HepG2 (cell line): ENCODE data around the gene VIT. TPM values are rescaled to one million over a fixed set of nuclear protein-coding genes. Genes with fewer than 3 reads are reported as not detected.

ENCODE experiments used
- ATAC-seq: fragments of 200-7000 bp; cut with Tn5 transposase; 3 replicates; pipeline ENCODE4 v1.9.1; 2020; ENCODE audit warnings: mild to moderate bottlenecking, moderate library complexity
- BruUV-seq: library from RNA; stranded (reverse); fragments of 400-500 nt; replicated peaks from 2 replicates; lab custom pipeline; 2021; lab: Mats Ljungman, UMichigan
- CTCF ChIA-PET: fragments of 300-600 bp; formaldehyde crosslinking; extraction: SDS; loops from one replicate; lab custom pipeline; 2021; ENCODE audit warnings: low total read pairs, inconsistent platforms, low intra/inter-chr PET ratio; lab: Yijun Ruan, JAX
- POLR2A ChIA-PET: fragments of 350-600 bp; sonication (Branson Sonifier 250); formaldehyde crosslinking; loops from one replicate; lab custom pipeline; 2020; ENCODE audit warnings: antibody characterized with exemption, inconsistent platforms; lab: Yijun Ruan, JAX
- DNase-seq: peaks from one replicate; pipeline ENCODE4 v3.0.0-alpha.2; 2015; ENCODE audit warnings: low spot score
- FAIRE-seq: peaks from 3 replicates; lab custom pipeline; 2011; peaks lifted over from hg19 to GRCh38; lab: Jason Lieb, UNC
- H2AFZ ChIP-seq: one replicate; pipeline ENCODE4 v1.6.1; 2011; ENCODE audit warnings: low read length, inconsistent platforms
- H3K27ac ChIP-seq: fragments of 300-600 bp; 3 replicates; pipeline ENCODE4 v1.8.0; 2011; ENCODE audit warnings: mixed run types, mild to moderate bottlenecking, mixed read lengths, low read length, inconsistent platforms; ENCODE audit not compliant: insufficient read depth; ENCODE audit errors: extremely low read length
- H3K27me3 ChIP-seq, 2 experiments: fragments of 200-600 bp in 1 of 2; 2 replicates in 1 of 2; 3 replicates in 1 of 2; pipeline versions ENCODE4 v1.6.0 to v1.8.0; 2011; ENCODE audit warnings: low read length in 2 of 2, mild to moderate bottlenecking in 2 of 2, moderate library complexity in 2 of 2, inconsistent platforms in 1 of 2; ENCODE audit not compliant: insufficient read depth in 2 of 2, control insufficient read depth in 1 of 2
- H3K36me3 ChIP-seq, 2 experiments: fragments of 200-600 bp in 1 of 2; replicated peaks in 1 of 2; 2 replicates in 1 of 2; 3 replicates in 1 of 2; pipeline versions ENCODE4 v1.5.1 to v1.8.0; 2011; ENCODE audit warnings: low read length in 2 of 2, inconsistent platforms in 1 of 2; ENCODE audit not compliant: insufficient read depth in 2 of 2, control insufficient read depth in 1 of 2
- H3K4me1 ChIP-seq: 2 replicates; pipeline ENCODE4 v1.5.1; 2012; ENCODE audit warnings: low read length, inconsistent platforms; ENCODE audit not compliant: insufficient read depth
- H3K4me2 ChIP-seq: 2 replicates; pipeline ENCODE4 v1.6.0; 2011; ENCODE audit warnings: low read depth, low read length, inconsistent platforms
- H3K4me3 ChIP-seq, 3 experiments: fragments of 200-600 bp in 1 of 3; sonication (generic), shearing (Covaris generic) in 1 of 3; replicated peaks in 1 of 3; 2 replicates each; pipeline ENCODE4 v1.5.1; 2011 to 2016; ENCODE audit warnings: low read length in 3 of 3, inconsistent platforms in 2 of 3, low read depth in 2 of 3, mild to moderate bottlenecking in 2 of 3, control low read depth in 1 of 3, mixed read lengths in 1 of 3; ENCODE audit not compliant: insufficient read depth in 1 of 3
- H3K79me2 ChIP-seq: one replicate; pipeline ENCODE4 v1.6.1; 2011; ENCODE audit warnings: low read length, inconsistent platforms; ENCODE audit not compliant: insufficient read depth
- H3K9ac ChIP-seq: 2 replicates; pipeline ENCODE4 v1.6.0; 2011; ENCODE audit warnings: mild to moderate bottlenecking, low read depth, low read length, inconsistent platforms; ENCODE audit not compliant: insufficient read depth
- H3K9me3 ChIP-seq: 2 replicates; pipeline ENCODE4 v1.5.1; 2012; ENCODE audit warnings: mild to moderate bottlenecking, low read length
- H4K20me1 ChIP-seq: 2 replicates; pipeline ENCODE4 v1.6.0; 2011; ENCODE audit warnings: inconsistent platforms, mild to moderate bottlenecking, low read length, moderate library complexity; ENCODE audit not compliant: insufficient read depth
- BHLHE40 ChIP-seq: IDR thresholded peaks from 2 replicates; pipeline ENCODE4 v1.6.1; 2011; ENCODE audit warnings: low read length, improper control_type of control experiment
- GZF1 ChIP-seq: sonication (generic); formaldehyde crosslinking; IDR thresholded peaks from 2 replicates; pipeline ENCODE4 v1.5.1; 2020; ENCODE audit warnings: mild to moderate bottlenecking, missing genetic modification reagents
- HNRNPL ChIP-seq: fragments of 200-400 bp; formaldehyde crosslinking; IDR thresholded peaks from 2 replicates; pipeline ENCODE4 v1.6.1; 2017; ENCODE audit warnings: mild to moderate bottlenecking, low read depth, low read length
- MXD3 ChIP-seq: IDR thresholded peaks from 2 replicates; pipeline ENCODE4 v1.6.1; 2016; ENCODE audit warnings: mild to moderate bottlenecking, missing biosample characterization, missing genetic modification reagents
- MZF1 ChIP-seq: sonication (generic); formaldehyde crosslinking; IDR thresholded peaks from 2 replicates; pipeline ENCODE4 v1.8.1; 2023; ENCODE audit warnings: mild to moderate bottlenecking, missing genetic modification reagents, borderline replicate concordance
- PHF5A ChIP-seq: IDR thresholded peaks from one replicate; pipeline ENCODE4 v1.6.1; 2018; ENCODE audit warnings: low read depth, missing genetic modification reagents; ENCODE audit not compliant: unreplicated experiment
- POGZ ChIP-seq: sonication (generic); formaldehyde crosslinking; IDR thresholded peaks from 2 replicates; pipeline ENCODE4 v1.4.0; 2020; ENCODE audit warnings: mild to moderate bottlenecking, missing genetic modification reagents
- ZNF598 ChIP-seq: sonication (generic); formaldehyde crosslinking; IDR thresholded peaks from 2 replicates; pipeline ENCODE4 v1.5.1; 2020; ENCODE audit warnings: mild to moderate bottlenecking, missing genetic modification reagents, borderline replicate concordance
- ZSCAN20 ChIP-seq: sonication (generic); formaldehyde crosslinking; IDR thresholded peaks from 2 replicates; pipeline ENCODE4 v1.4.0; 2020; ENCODE audit warnings: missing genetic modification reagents, mild to moderate bottlenecking, borderline replicate concordance
- WGBS: methylation state at CpG from one replicate; pipeline ENCODE4 v1.1.6; 2017; ENCODE audit warnings: low lambda C conversion rate; 5-methylcytosine and 5-hydroxymethylcytosine counted together
- in situ Hi-C: cut with HindIII; loops from 2 replicates; pipeline ENCODE4 v1.10.0; 2017; ENCODE audit warnings: low pct_unique_long_range_greater_than_20kb; ENCODE audit not compliant: extremely low pct_ligation_motif_present
- intact Hi-C: fragments of 100-400 bp; cut with micrococcal nuclease; formaldehyde crosslinking; loops from one replicate; pipeline ENCODE4 v1.10.0; 2022; ENCODE audit not compliant: unreplicated experiment
- polyA plus RNA-seq, 8 experiments: library from polyadenylated mRNA; depleted of rRNA in 3 of 8; stranded (reverse) in 7 of 8; unstranded in 1 of 8; fragments of >200 nt; fragmentation: Illumina TruSeq in 4 of 8; extraction: Trizol in 4 of 8; gene quantifications; 2 replicates each; pipeline versions ENCODE4 v1.2.1 to v1.2.3, GENCODE V29; 2011 to 2016; ENCODE audit warnings: low read depth in 4 of 8, missing spikeins in 1 of 8, mixed read lengths in 1 of 8; ENCODE audit not compliant: insufficient read depth in 1 of 8
- total RNA-seq, 5 experiments: library from RNA; depleted of rRNA; stranded (reverse); fragments of >200 nt; fragmentation: Illumina TruSeq; extraction: Trizol; gene quantifications; 2 replicates each; pipeline ENCODE4 v1.2.3, GENCODE V29; 2016; ENCODE audit warnings: low read depth in 1 of 5
- TF ChIP-seq, protein P1 (sequence below): sonication (generic); formaldehyde crosslinking; IDR thresholded peaks from 2 replicates; pipeline ENCODE4 v1.4.0; 2020; ENCODE audit warnings: missing genetic modification reagents
- TF ChIP-seq, protein P2 (sequence below), 2 experiments: sonication (generic) in 1 of 2; formaldehyde crosslinking in 1 of 2; IDR thresholded peaks; 2 replicates each; pipeline versions ENCODE4 v1.5.1 to v1.6.1; 2011 to 2020; ENCODE audit warnings: borderline replicate concordance in 1 of 2, low read depth in 1 of 2, low read length in 1 of 2, mild to moderate bottlenecking in 1 of 2, missing genetic modification reagents in 1 of 2, moderate library complexity in 1 of 2
- TF ChIP-seq, protein P3 (sequence below): IDR thresholded peaks from 2 replicates; pipeline ENCODE4 v1.6.1; 2016
- TF ChIP-seq, protein P4 (sequence below): IDR thresholded peaks from 2 replicates; pipeline ENCODE4 v1.6.1; 2018; ENCODE audit warnings: missing genetic modification reagents, mild to moderate bottlenecking, missing compliant biosample characterization

The VIT gene
- total and polyA plus RNA-seq, 2 of the 13 experiments (the other 11 are each of a cell fraction or from before 2014, with no cell fraction given): not detected

DNA sequence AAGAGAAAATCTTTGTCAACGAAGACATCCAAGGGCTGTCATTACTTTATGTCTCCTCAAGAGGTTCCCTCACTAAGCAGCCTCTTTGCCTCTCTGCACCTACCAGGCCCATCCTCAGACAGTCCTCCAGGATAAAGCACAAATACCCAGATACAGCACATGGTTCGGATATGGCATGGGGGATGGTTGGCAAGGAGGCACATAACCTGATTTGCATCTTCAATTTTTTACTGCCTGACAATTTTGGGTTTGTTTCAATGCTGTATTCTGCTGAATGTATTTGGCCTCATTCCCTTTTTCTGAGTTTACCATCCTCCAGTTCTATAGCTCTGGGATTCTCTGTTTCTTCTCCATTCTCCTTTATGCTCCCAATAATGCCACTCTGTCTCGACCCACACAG, 78.8 kb downstream of the VIT start (continued):
- TF ChIP-seq ZSCAN20 (CRISPR knock-in tag) (no peak), ZNF598 (CRISPR knock-in tag) (no peak)
- TF ChIP-seq, protein P1, sequence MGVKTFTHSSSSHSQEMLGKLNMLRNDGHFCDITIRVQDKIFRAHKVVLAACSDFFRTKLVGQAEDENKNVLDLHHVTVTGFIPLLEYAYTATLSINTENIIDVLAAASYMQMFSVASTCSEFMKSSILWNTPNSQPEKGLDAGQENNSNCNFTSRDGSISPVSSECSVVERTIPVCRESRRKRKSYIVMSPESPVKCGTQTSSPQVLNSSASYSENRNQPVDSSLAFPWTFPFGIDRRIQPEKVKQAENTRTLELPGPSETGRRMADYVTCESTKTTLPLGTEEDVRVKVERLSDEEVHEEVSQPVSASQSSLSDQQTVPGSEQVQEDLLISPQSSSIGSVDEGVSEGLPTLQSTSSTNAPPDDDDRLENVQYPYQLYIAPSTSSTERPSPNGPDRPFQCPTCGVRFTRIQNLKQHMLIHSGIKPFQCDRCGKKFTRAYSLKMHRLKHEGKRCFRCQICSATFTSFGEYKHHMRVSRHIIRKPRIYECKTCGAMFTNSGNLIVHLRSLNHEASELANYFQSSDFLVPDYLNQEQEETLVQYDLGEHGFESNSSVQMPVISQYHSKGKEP (CRISPR knock-in tag): no peak
- TF ChIP-seq, all 625 proteins: peak for 0

GRCh38 chr2:36775806-36776205, 79.3 kb downstream of the VIT start:
- Histone ChIP-seq H3K9ac (no peak overlapping the region), H3K4me1 (no peaks in the 10 kb centered on the region), H3K4me2 (no peak overlapping the region), H2AFZ (no peak overlapping the region), H3K36me3 (no peaks in the 10 kb centered on the region), H4K20me1 (no peaks in the 10 kb centered on the region), H3K27me3 (peaks cover 5 to 11% of the 10 kb centered on the region in 2 experiments; a peak in 3 of 5 replicates), H3K4me3 (no peak overlapping the region), H3K27ac (no peak overlapping the region), H3K9me3 (no peaks in the 10 kb centered on the region), H3K79me2 (no peaks in the 10 kb centered on the region)
- DNase-seq (no peak), ATAC-seq (no peak), FAIRE-seq (no peak)
- no TSS peak for BruUV-seq
- WGBS: 26% methylated on average over 4 of the region's 4 CpGs
- POLR2A ChIA-PET: no interaction called here
- in situ Hi-C loops (loop anchor here (25.0 kb wide), 1 partner anchor 1111 kb away; no protein-coding TSS in a partner anchor), intact Hi-C loops (no loop called here)
- CTCF ChIA-PET: no interaction called here
- TF ChIP-seq GZF1 (CRISPR knock-in tag) (no peak), HNRNPL (no peak), MZF1 (no peak), MXD3 (CRISPR knock-in tag) (no peak), BHLHE40 (no peak), PHF5A (CRISPR knock-in tag) (no peak), POGZ (CRISPR knock-in tag) (no peak)
- TF ChIP-seq, protein P2, sequence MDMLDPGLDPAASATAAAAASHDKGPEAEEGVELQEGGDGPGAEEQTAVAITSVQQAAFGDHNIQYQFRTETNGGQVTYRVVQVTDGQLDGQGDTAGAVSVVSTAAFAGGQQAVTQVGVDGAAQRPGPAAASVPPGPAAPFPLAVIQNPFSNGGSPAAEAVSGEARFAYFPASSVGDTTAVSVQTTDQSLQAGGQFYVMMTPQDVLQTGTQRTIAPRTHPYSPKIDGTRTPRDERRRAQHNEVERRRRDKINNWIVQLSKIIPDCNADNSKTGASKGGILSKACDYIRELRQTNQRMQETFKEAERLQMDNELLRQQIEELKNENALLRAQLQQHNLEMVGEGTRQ (IDR thresholded peaks at IDR 0.05; ENCODE audit: low read depth, low read length): no peak
- TF ChIP-seq, protein P2 (CRISPR knock-in tag; IDR thresholded peaks at IDR 0.05; ENCODE audit: borderline replicate concordance): no peak
- TF ChIP-seq, protein P3, sequence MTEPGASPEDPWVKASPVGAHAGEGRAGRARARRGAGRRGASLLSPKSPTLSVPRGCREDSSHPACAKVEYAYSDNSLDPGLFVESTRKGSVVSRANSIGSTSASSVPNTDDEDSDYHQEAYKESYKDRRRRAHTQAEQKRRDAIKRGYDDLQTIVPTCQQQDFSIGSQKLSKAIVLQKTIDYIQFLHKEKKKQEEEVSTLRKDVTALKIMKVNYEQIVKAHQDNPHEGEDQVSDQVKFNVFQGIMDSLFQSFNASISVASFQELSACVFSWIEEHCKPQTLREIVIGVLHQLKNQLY (CRISPR knock-in tag): no peak
- TF ChIP-seq, protein P4, sequence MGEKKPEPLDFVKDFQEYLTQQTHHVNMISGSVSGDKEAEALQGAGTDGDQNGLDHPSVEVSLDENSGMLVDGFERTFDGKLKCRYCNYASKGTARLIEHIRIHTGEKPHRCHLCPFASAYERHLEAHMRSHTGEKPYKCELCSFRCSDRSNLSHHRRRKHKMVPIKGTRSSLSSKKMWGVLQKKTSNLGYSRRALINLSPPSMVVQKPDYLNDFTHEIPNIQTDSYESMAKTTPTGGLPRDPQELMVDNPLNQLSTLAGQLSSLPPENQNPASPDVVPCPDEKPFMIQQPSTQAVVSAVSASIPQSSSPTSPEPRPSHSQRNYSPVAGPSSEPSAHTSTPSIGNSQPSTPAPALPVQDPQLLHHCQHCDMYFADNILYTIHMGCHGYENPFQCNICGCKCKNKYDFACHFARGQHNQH (CRISPR knock-in tag): no peak
